Stimulated activated CD4-positive, alpha-beta T cell treated with anti-CD3 and anti-CD28 coated beads, TNF-alpha, amount 100 ng/mL, for 24 hours (primary cell): ENCODE data around the gene TNFAIP8L3.

ENCODE experiments used
- DNase-seq, 3 experiments: peaks; one replicate each; pipeline ENCODE4 v3.0.0-alpha.2; 2020; ENCODE audit warnings: low read depth in 3 of 3

The TNFAIP8L3 gene

GRCh38 chr15:51089699-51090453 lies 4.8 kb downstream of the TNFAIP8L3 start:
- no peak for DNase-seq

- no peak for DNase-seq
Measured at GRCh38 chr15:51089041-51089440, 5.7 kb downstream of the TNFAIP8L3 start.

- DNase-seq: no peak
Measured at GRCh38 chr15:51088585-51088984, 6.1 kb downstream of the TNFAIP8L3 start.

GRCh38 chr15:51087513-51087912 lies 7.2 kb downstream of the TNFAIP8L3 start:
- DNase-seq: no peak

GRCh38 chr15:51086409-51086808 lies 8.3 kb downstream of the TNFAIP8L3 start:
- no peak for DNase-seq

GRCh38 chr15:51085764-51086163 lies 8.9 kb downstream of the TNFAIP8L3 start:
- no peak for DNase-seq

- DNase-seq: no peak
Measured at GRCh38 chr15:51083641-51084166, 11.0 kb downstream of the TNFAIP8L3 start.

GRCh38 chr15:51082246-51082645 lies 12.5 kb downstream of the TNFAIP8L3 start:
- DNase-seq: no peak

GRCh38 chr15:51080286-51080685 lies 14.4 kb downstream of the TNFAIP8L3 start:
- no peak for DNase-seq

GRCh38 chr15:51079226-51079625 lies 15.5 kb downstream of the TNFAIP8L3 start:
- DNase-seq: no peak

GRCh38 chr15:51077221-51078153 lies 17.2 kb downstream of the TNFAIP8L3 start:
- DNase-seq: peak; percentile 11 to 75 (median 46)

- no peak for DNase-seq
Measured at GRCh38 chr15:51076524-51077220, 18.0 kb downstream of the TNFAIP8L3 start.

- no peak for DNase-seq
Measured at GRCh38 chr15:51075826-51076523, 18.7 kb downstream of the TNFAIP8L3 start.

- no peak for DNase-seq
Measured at GRCh38 chr15:51075364-51075763, 19.3 kb downstream of the TNFAIP8L3 start.

- DNase-seq: no peak
Measured at GRCh38 chr15:51074926-51075325, 19.8 kb downstream of the TNFAIP8L3 start.

GRCh38 chr15:51071578-51071977 lies 23.1 kb downstream of the TNFAIP8L3 start:
- no peak for DNase-seq

GRCh38 chr15:51069983-51070382 lies 24.7 kb downstream of the TNFAIP8L3 start:
- no peak for DNase-seq

- no peak for DNase-seq
Measured at GRCh38 chr15:51067510-51067909, 27.2 kb downstream of the TNFAIP8L3 start.

- DNase-seq: no peak
Measured at GRCh38 chr15:51065781-51066180, 28.9 kb downstream of the TNFAIP8L3 start.

- no peak for DNase-seq
Measured at GRCh38 chr15:51065261-51065660, 29.4 kb downstream of the TNFAIP8L3 start.

- DNase-seq: no peak
Measured at GRCh38 chr15:51062736-51063135, 32.0 kb downstream of the TNFAIP8L3 start.
